IPS-18c (cell line): ENCODE data around the gene TSHZ2.
"Not testable (repeated sequence)": the region's sequence is repeated elsewhere in the genome, so short reads cannot be mapped to it uniquely, and the experiment has no call there.

ENCODE experiments used
- H3K4me3 ChIP-seq: 2 replicates; pipeline ENCODE4 v1.7.0; 2013; ENCODE audit warnings: low read depth, mild to moderate bottlenecking, low read length, moderate library complexity; ENCODE audit not compliant: insufficient read depth
- H3K9me3 ChIP-seq: one replicate; pipeline ENCODE4 v1.6.1; 2013; ENCODE audit warnings: mild to moderate bottlenecking, low read length, moderate library complexity; ENCODE audit not compliant: control insufficient read depth, insufficient read depth

Gene TSHZ2

DNA sequence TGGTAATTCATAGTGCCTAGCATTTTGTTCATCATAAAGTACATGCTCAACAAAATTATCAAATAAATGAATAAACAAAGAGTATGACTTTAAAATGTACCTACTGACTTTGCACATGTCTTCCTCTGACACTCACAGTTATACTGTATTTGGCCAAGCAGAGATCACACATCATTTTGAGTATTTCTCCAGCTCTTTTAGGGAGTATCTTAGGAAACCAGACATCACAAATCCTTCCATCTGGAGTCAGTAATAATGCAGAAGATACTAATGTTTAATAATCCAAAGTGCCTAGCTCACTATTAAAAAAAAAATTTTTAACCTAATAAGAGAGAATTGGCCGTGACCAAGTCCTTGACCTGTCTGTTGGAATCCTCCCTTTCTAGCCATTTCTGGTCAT, 466.9 kb downstream of the TSHZ2 start:
- no peak overlapping the region for H3K4me3 ChIP-seq
- no peaks in the 10 kb centered on the region for H3K9me3 ChIP-seq

DNA sequence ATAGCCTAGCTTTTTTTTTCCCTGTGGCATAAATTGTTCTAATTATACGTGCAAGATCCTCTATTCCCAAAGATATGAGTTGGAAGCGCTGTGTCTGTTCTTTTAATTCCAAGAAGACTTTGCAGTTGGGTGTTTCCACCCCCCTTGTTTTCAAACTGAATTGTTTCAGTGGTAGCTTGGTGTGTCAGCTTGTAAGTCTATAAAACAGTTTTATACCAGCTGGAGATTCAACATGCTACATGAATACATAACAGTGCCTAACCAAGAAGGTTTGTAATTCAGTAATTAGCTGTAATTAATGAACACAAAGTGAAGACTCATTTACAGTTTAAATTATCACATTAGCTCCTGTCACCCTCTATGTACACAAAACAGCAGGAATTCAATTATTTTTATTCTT, 467.5 kb downstream of the TSHZ2 start:
- Histone ChIP-seq H3K9me3 (no peaks in the 10 kb centered on the region), H3K4me3 (no peak overlapping the region)

GRCh38 chr20:53444401-53445149, 472.4 kb downstream of the TSHZ2 start:
- Histone ChIP-seq H3K4me3 (no peak overlapping the region), H3K9me3 (peaks cover 2% of the 10 kb centered on the region)

DNA sequence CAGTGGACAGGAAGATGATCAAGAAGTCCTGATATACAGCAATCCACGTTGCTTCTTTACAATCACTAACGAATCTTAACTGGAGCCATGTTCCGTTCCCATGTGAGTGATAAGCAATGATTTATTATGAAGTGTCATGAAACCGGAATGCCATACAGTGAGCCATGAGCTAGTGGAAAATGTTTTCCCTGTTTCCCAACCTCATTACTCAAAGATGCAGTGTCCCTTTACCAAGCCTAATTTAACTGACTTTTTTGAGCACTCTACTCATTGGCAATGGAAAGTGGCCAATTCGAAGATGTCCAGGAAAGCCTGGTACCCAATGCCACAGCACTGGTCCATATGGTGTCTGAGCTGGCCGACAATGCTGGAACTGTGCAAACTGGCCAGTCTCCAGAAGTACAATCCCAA, 473.2 kb downstream of the TSHZ2 start:
- Histone ChIP-seq H3K9me3 (peaks cover 2% of the 10 kb centered on the region), H3K4me3 (no peak overlapping the region)

GRCh38 chr20:53445932-53446331, 473.8 kb downstream of the TSHZ2 start:
- Histone ChIP-seq H3K4me3 (no peak overlapping the region), H3K9me3 (peaks cover 2% of the 10 kb centered on the region)

- H3K4me3 ChIP-seq, result no peak overlapping the region
- peaks cover 2% of the 10 kb centered on the region for H3K9me3 ChIP-seq
These were observed 475.2 kb downstream of the TSHZ2 start for GRCh38 chr20:53447316-53447715.

DNA sequence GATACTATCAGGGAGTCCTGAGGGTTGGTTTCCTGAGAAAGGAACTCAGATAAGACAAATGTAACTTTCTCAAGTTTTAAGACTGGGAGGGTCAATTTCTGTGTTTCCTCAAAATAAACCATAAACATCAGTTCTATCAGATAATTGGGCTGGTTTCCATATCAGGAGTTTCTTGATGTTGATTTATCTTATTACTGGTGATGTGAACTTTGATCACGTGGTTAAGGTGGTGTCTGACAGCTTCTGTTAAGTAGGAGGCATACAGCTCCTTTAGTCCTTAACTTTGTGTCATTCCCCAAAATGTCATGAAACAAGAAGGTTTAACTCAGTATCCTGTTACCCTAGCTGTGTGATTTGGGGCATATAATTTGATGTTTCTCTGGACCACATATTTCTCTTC, 476.3 kb downstream of the TSHZ2 start:
- no peak overlapping the region for H3K4me3 ChIP-seq
- peaks cover 2% of the 10 kb centered on the region for H3K9me3 ChIP-seq

DNA sequence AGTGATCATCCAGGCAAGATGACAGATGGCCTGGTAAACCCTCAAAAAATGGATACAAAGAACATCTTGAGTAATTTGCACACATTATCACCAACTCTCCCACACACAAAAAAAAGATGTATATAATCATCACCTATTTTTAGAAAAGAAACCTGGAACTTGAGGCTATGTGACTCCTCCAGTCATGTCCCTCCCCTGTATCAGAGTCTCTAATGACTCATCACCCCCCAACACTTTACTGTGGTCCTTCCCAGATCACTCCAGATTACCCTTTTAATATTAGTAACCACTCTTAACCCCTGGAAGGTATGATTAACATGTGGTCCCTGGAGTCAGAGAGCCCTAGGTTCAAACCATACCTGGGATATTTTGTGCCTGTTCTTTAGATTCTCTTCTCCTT, 476.7 kb downstream of the TSHZ2 start:
- Histone ChIP-seq H3K9me3 (peaks cover 2% of the 10 kb centered on the region), H3K4me3 (no peak overlapping the region)

- H3K9me3 ChIP-seq, result no peaks in the 10 kb centered on the region
These were observed 480.9 kb downstream of the TSHZ2 start for GRCh38 chr20:53453076-53453475.

GRCh38 chr20:53454675-53455276, 482.6 kb downstream of the TSHZ2 start:
- no peaks in the 10 kb centered on the region for H3K9me3 ChIP-seq
- no peak overlapping the region for H3K4me3 ChIP-seq

More at GRCh38 chr20:53453076-53453475, 480.9 kb downstream of the TSHZ2 start:
- H3K4me3 ChIP-seq, result no peak overlapping the region

DNA sequence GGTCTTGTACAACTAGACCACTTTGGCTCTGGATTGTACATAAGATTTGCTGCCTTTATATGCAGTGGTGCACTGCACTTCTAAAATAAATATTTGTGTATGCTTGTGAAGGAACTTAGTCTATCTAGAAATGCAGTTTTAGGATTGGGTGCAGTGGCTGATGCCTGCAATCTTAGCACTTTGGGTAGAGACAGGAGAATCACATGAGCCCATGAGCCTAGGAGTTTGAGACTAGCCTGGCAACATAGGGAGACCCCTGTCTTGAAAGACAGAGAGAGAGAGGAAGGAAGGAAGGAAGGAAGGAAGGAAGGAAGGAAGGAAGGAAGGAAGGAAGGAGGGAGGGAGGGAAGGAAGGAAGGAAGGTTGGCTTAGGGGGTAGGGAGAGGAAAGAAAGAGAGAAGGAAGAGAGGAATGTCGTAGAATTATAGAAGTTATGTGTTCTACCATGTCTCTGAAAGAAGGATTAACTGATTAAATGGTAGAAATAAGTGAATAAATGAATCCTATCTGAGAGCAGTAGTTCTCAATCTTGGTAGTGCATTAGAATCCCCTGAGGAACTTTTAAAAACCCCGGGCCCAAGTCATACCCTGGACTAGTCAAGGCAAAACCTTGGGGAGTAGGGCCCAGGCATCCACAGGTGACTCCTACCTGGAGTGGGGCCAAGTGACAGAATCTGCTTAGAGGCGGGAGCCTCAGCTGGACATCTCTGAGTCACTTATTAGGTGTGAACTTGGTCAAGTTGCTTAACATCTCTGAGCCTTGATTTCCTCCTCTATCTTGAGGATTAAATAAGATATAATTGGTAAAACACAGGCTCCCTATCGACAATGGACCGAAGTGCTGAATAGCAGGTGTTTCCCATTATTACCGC, 491.2 kb downstream of the TSHZ2 start:
- peaks cover 2% of the 10 kb centered on the region for H3K9me3 ChIP-seq
- H3K4me3 ChIP-seq, result no peak overlapping the region

DNA sequence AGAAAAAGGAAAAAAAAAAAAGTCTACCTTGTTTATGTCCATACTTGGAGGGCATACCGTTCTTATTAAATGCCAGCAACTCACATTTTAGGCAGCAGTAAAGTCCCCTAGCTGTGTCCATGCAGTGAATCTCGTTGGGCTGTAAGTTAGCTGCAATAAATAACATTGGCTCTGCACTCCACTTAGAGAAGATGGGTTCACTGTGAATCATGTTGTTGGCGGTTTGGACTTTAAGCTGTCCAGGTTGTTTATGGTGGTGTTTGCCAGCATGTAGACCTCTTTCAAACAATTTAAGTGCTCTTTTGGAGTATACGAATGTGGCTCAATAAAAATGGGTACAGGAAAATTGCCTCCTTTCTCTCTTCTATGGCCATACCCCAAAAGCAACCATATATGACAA, 494.1 kb downstream of the TSHZ2 start:
- Histone ChIP-seq H3K4me3 (no peak overlapping the region), H3K9me3 (peaks cover 2% of the 10 kb centered on the region)

DNA sequence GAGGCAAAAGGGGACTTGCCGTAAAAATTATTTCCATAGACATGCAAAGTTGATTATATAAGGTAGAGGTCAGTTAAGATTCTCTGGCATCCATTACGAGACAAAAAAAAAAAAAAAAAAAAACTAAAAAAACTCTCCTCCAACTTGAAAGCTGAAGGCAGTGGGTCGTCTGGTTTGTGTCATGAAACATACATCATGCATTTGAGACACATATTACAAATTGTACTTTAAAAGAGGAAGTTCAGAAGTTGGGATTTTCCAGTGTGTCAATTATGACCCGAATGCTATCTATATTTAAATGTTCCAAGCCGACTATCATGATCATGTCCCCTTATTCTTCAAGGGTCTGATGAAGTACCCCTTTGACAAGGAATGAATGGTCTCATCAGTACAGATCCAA, 496.4 kb downstream of the TSHZ2 start:
- Histone ChIP-seq H3K9me3 (no peaks in the 10 kb centered on the region), H3K4me3 (no peak overlapping the region)

GRCh38 chr20:53472859-53473258, 500.7 kb downstream of the TSHZ2 start:
- not testable (repeated sequence) for H3K4me3 ChIP-seq, H3K9me3 ChIP-seq

- no peaks in the 10 kb centered on the region for H3K9me3 ChIP-seq
These were observed 508.8 kb downstream of the TSHZ2 start for GRCh38 chr20:53480913-53481312.

DNA sequence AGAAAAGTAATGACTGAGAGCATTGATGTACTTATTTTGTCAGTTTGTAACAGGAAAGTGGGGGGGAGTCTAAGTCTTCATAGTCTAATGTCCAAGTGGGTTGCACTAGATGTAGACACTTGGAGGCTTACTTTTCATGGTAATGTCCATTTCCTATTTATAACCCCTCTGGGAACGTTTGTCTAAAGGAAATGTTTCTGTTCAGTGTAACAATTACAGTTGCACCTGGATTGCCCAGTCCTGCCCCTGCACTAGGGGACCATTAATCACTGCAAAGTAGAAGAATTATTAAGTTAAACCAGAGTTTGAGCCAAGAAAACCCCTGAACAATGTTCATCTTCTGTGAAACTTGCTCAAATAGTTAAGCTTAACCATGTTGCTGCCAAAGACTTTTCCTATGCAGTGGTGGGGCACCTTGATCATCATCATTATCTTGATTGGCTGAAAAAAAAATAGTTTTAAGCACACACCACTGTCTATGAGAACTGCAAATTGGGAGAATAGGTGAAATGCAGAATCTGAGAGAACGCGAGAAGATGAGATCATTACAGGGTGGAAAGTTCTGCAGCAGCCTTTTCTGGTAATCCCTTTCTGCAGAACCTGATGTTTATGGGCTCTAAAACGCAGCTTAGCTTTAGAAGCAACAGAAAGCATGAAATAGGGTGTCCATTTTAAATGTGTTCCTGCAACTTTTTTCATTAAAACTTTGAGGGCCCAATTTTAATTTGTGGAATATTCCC, 515.5 kb downstream of the TSHZ2 start:
- H3K4me3 ChIP-seq, result no peak overlapping the region

More at GRCh38 chr20:53480913-53481312, 508.8 kb downstream of the TSHZ2 start:
- no peak overlapping the region for H3K4me3 ChIP-seq

DNA sequence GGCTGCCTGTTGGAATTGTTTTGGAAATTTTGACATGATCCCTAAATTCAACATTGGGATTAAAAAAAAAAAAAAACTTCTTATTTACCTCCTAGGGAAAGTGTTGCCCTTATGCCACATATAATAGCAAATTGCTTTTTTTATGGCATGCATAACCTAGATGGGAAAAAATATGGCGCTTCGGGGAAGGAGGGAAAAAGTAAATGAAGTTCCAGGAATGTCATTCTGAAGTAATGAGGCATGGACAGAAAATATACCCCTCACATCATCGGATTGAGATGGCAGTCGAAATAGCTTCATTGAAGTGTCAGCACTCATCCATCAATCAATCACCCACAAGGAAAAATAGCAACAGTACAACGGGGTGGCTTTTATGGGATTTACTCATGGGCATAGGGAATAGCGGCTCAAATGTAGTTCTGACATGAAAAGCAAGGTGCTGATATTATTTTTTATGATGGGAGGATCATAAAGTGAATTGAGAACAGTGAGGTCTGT, 516.7 kb downstream of the TSHZ2 start:
- Histone ChIP-seq H3K9me3 (no peaks in the 10 kb centered on the region), H3K4me3 (no peak overlapping the region)

More for the DNA sequence above, 515.5 kb downstream of the TSHZ2 start:
- H3K9me3 ChIP-seq, result no peaks in the 10 kb centered on the region
